NB4 (cell line): Measurements from ENCODE around the gene IGSF21.

Experiments
- CTCF ChIP-seq: IDR thresholded peaks from one replicate; pipeline ENCODE4 v1.5.1; 2012; ENCODE audit warnings: low read depth, low read length
- POLR2A ChIP-seq: IDR thresholded peaks from 2 replicates; pipeline ENCODE4 v1.6.1; 2011; ENCODE audit warnings: mild to moderate bottlenecking; ENCODE audit not compliant: insufficient read length; ENCODE audit errors: extremely low read depth

- TF ChIP-seq CTCF (no peak), POLR2A (no peak)
Measured at GRCh38 chr1:18411321-18411720, 303.7 kb downstream of the IGSF21 start.
